Endothelial cell (in vitro differentiated cells): ENCODE measurements around the gene GGT5. TPM values are rescaled to one million over a fixed set of nuclear protein-coding genes. Genes with fewer than 3 reads are reported as not detected.

Experiments
- DNase-seq: peaks from one replicate; pipeline ENCODE4 v3.0.0; 2021; ENCODE audit warnings: low spot score
- H3K27ac Mint-ChIP-seq: one replicate; pipeline ENCODE4 v1.8.0; 2021; ENCODE audit warnings: mixed read lengths, inconsistent platforms; ENCODE audit not compliant: unreplicated experiment
- H3K27me3 Mint-ChIP-seq: one replicate; pipeline ENCODE4 v1.8.0; 2021; ENCODE audit warnings: mild to moderate bottlenecking, moderate library complexity, mixed read lengths, inconsistent platforms; ENCODE audit not compliant: unreplicated experiment
- H3K36me3 Mint-ChIP-seq: one replicate; pipeline ENCODE4 v1.8.0; 2021; ENCODE audit warnings: mild to moderate bottlenecking, low read depth, mixed read lengths, inconsistent platforms; ENCODE audit not compliant: unreplicated experiment
- H3K4me1 Mint-ChIP-seq: one replicate; pipeline ENCODE4 v1.8.0; 2021; ENCODE audit warnings: mild to moderate bottlenecking, mixed read lengths, inconsistent platforms; ENCODE audit not compliant: unreplicated experiment
- H3K4me3 Mint-ChIP-seq: one replicate; pipeline ENCODE4 v1.8.0; 2021; ENCODE audit warnings: mild to moderate bottlenecking, mixed read lengths, inconsistent platforms; ENCODE audit not compliant: unreplicated experiment
- H3K9me3 Mint-ChIP-seq: one replicate; pipeline ENCODE4 v1.8.0; 2021; ENCODE audit warnings: mixed read lengths, inconsistent platforms; ENCODE audit not compliant: unreplicated experiment
- total RNA-seq: library from RNA; stranded (reverse); fragmentation: NEBNext Ultra II Directional; extraction: Animal tissue kit (Norgen Biotek cat#: 25700); gene quantifications from one replicate; pipeline ENCODE4 v1.2.1, GENCODE V29; 2021; ENCODE audit not compliant: unreplicated experiment
- TF ChIP-seq, protein P1 (sequence below): fragments of 200-600 bp; sonication (generic); IDR thresholded peaks from one replicate; pipeline ENCODE4 v1.5.0; 2021; ENCODE audit warnings: antibody characterized with exemption; ENCODE audit not compliant: unreplicated experiment

Gene GGT5
- total RNA-seq, 1 donor from 2014 or later = 1.6 TPM

DNA sequence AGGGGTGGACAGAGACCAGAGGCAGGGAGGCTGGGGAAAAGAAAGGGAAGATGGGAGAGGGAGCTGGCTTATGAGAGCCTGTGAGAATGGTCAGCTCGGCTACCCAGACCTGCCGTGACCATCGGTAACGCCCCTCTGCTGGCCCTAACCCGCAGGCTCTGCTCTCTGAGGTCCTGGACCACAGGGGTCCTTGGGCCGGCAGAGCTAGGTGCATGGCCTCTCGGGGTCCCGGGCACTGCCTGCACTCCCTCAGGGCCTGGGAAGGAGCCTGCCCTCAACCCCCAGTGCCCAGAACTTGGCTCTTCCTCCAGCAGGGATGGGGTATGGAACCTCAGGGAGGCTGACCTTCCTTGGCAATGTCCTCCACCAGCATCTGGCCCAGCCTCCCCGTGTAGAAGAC is 13.2 kb downstream of the GGT5 start:
- H3K4me3 Mint-ChIP-seq = no peak overlapping the region
- TF ChIP-seq, protein P1, sequence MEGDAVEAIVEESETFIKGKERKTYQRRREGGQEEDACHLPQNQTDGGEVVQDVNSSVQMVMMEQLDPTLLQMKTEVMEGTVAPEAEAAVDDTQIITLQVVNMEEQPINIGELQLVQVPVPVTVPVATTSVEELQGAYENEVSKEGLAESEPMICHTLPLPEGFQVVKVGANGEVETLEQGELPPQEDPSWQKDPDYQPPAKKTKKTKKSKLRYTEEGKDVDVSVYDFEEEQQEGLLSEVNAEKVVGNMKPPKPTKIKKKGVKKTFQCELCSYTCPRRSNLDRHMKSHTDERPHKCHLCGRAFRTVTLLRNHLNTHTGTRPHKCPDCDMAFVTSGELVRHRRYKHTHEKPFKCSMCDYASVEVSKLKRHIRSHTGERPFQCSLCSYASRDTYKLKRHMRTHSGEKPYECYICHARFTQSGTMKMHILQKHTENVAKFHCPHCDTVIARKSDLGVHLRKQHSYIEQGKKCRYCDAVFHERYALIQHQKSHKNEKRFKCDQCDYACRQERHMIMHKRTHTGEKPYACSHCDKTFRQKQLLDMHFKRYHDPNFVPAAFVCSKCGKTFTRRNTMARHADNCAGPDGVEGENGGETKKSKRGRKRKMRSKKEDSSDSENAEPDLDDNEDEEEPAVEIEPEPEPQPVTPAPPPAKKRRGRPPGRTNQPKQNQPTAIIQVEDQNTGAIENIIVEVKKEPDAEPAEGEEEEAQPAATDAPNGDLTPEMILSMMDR = no peak
- no peaks in the 10 kb centered on the region for H3K9me3 Mint-ChIP-seq
- H3K4me1 Mint-ChIP-seq = no peaks in the 10 kb centered on the region
- no peak for DNase-seq
- no peaks in the 10 kb centered on the region for H3K36me3 Mint-ChIP-seq
- H3K27ac Mint-ChIP-seq = no peak overlapping the region
- no peaks in the 10 kb centered on the region for H3K27me3 Mint-ChIP-seq

DNA sequence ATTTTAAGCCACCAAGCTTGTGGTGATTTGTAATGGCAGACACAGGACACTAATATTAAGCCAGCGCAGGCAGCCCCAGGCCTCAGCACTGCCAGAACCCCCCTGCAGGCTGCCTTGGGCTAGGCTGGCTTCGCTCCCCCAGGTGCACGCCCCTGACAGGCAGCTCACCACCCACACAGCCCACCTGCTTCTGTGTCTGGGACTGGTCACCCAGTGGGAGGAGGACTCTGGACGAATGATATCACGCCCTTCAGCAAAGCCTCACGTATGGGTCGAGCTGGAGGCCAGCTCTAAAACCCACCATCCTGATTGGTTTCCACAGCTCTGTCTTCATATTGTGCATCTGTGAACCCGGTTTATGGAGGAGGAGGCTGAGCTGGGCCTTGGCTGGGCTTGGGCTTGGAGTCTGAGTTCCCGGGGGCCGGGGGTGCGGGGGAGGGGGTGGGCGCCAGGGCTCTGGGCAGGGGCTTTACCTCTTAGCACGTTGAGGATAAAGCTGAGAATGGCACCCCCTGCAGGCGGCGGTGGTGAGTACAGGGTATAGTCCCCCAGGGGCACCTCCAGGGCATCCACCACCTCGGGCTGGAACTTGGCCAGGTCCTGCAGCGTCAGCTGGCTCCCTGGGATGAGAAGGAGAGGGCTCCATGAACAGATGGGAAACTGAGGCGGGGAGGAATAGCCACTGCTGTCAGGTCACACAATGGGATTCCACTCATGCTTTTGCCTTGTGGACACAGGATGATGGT is 13.8 kb downstream of the GGT5 start:
- peak; percentile 75 for DNase-seq
- H3K27me3 Mint-ChIP-seq = peaks cover 2% of the 10 kb centered on the region
- TF ChIP-seq, protein P1 = peak; percentile 70
- no peaks in the 10 kb centered on the region for H3K36me3 Mint-ChIP-seq
- H3K9me3 Mint-ChIP-seq = no peaks in the 10 kb centered on the region
- H3K4me3 Mint-ChIP-seq = no peak overlapping the region
- H3K4me1 Mint-ChIP-seq = no peaks in the 10 kb centered on the region
- H3K27ac Mint-ChIP-seq = no peak overlapping the region

DNA sequence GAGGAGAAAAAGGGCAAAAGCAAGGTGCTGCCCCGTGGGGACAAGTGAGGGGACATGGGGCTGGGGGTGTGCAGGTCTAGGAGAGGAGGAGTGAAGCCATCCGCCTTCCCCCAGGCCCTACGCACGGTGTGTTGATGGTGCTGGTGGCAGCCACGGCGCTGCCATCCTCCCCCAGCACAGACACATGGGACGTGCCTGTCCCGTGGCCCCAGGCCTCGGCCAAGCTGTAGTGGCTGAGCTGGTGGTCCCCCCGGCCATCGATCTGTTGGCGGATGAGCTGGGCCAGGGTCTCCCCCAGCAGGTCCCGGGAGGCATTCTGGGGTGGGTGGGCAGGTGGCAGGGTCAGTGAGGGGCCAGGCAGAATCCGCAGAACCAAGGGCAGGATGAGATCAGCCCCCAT is 18.9 kb downstream of the GGT5 start:
- Mint-ChIP-seq H3K4me3 (no peak overlapping the region), H3K36me3 (peaks cover 4% of the 10 kb centered on the region), H3K9me3 (no peaks in the 10 kb centered on the region), H3K27me3 (peaks cover 4% of the 10 kb centered on the region), H3K4me1 (no peaks in the 10 kb centered on the region), H3K27ac (no peak overlapping the region)
- DNase-seq = no peak
- TF ChIP-seq, protein P1 = no peak

DNA sequence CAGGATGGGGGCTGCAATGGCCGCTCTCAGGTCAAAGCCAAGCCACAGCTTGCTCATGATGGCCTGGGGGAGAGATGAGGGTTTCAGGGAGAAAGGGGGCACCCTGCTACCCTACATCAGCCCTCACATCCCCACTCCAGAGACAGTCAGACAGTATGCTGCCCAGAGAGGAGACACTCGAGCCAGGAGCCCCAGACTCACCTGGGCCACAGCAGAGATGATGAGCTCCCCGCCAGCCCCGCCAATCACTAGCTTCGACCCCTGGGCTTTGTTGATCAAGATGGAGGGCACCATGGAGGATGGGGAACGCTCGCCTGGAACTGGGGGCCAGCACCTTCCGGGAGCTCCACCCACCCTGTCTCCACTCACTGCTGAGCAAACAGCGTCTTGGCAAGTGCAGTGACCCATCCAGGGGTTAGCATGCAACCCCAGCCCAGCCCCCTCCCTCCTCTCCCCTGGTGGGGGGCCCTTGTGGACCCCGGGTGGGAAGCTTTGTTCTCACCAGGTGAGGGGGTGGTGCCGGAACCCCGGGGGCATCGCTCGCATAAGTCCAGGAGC is 19.8 kb downstream of the GGT5 start:
- H3K4me3 Mint-ChIP-seq = no peak overlapping the region
- H3K27me3 Mint-ChIP-seq = peaks cover 4% of the 10 kb centered on the region
- H3K9me3 Mint-ChIP-seq = no peaks in the 10 kb centered on the region
- H3K27ac Mint-ChIP-seq = no peak overlapping the region
- H3K36me3 Mint-ChIP-seq = peaks cover 4% of the 10 kb centered on the region
- DNase-seq = no peak
- no peaks in the 10 kb centered on the region for H3K4me1 Mint-ChIP-seq
- TF ChIP-seq, protein P1 = no peak

DNA sequence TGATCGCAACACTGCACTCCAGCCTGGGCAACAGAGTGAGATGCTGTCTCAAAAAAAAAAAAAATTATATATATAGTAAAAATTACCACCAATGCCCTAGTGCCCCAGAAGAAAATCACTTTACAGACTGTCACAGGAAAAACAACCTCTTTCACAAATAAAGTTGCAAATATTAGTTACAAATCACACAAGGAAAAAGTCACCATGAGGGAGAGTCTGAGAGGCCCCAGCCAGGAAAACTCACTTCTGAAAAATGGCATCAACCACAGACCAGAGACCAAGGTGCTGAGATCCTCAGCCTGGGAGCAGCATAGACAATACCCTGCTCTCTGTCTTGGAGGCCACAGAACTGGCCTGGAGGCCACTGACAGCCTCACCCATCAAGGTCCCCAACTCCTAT is 20.4 kb downstream of the GGT5 start:
- no peak for DNase-seq
- H3K4me3 Mint-ChIP-seq = no peak overlapping the region
- TF ChIP-seq, protein P1 = no peak
- H3K27ac Mint-ChIP-seq = no peak overlapping the region
- peaks cover 2% of the 10 kb centered on the region for H3K4me1 Mint-ChIP-seq
- no peaks in the 10 kb centered on the region for H3K9me3 Mint-ChIP-seq
- peaks cover 4% of the 10 kb centered on the region for H3K36me3 Mint-ChIP-seq
- H3K27me3 Mint-ChIP-seq = peaks cover 4% of the 10 kb centered on the region
